ENCODE results near the gene ZFP36L2.

The ZFP36L2 gene

DNA sequence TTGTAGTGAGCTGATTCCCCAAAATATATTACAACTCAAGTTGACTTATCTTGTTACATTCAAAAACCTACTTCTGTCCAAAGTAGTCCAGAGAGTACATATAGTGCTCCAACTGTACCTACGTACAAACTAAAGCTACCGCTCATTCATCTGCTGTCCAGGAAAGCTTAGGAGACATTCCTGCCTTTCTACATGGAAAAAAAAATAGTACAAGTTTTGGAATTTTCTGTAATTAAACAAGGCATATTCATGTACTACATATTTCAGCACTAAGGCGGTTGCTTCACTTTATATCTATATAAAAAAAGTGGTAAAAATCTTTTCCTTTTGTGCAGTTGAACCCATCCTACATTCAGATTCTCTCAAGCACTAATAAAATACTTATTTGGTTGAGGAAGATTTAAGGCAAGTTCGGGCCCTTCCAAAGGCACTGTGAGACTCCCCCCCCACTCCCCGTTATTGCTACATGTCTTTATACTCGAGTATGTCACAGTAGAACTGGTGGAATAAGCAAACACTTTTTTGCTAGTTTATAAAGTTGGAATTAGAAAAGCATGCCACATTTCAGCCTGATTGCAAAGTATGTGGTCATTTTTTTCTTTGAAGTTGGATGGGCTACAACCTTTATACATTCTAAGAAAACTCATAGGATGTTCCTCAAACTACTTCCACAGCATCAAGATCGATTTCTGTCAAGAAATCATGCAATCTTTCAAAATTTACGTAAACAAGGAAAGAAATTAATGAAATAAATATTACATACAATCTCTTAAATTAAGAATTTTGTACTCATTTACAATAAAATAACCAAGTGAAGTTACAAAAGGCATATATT, 3.7 kb downstream of the ZFP36L2 start:
- no peak for DNase-seq

DNA sequence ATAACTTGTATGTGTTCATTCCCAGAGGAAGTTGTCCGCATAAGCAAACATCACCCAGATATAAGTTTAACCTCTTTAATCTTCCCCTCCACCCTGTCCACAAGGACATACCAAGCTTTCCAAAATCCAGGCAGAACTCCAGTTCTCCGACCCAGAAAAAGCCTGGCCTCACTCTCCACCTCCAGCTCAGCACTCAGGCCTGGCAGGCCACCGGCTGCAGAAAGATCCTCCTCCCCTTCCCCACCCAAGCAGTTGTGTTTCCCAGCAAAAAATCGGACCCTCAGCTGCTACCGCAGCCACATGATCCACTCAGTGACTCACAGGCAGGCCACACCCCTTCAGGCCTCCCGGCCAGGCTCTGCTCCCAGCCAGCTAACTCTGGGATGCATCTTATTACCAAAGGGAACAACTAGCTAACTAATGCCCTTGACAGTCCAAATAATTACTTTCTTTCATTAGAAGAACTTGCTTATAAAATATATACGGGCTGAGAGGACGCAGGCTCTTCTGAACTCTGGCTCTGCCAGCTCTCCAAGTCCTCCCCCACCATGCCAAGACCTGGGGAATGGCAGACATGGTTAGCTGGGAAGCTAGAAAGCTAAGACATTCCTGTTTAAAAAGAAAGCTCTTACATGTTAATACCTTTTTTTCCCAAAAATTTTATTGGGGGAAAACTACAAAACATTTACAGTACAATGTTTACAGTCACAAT, 4.5 kb downstream of the ZFP36L2 start:
- DNase-seq: peak in 3 of 4 experiments; percentile 16 to 42 (median 35)

DNA sequence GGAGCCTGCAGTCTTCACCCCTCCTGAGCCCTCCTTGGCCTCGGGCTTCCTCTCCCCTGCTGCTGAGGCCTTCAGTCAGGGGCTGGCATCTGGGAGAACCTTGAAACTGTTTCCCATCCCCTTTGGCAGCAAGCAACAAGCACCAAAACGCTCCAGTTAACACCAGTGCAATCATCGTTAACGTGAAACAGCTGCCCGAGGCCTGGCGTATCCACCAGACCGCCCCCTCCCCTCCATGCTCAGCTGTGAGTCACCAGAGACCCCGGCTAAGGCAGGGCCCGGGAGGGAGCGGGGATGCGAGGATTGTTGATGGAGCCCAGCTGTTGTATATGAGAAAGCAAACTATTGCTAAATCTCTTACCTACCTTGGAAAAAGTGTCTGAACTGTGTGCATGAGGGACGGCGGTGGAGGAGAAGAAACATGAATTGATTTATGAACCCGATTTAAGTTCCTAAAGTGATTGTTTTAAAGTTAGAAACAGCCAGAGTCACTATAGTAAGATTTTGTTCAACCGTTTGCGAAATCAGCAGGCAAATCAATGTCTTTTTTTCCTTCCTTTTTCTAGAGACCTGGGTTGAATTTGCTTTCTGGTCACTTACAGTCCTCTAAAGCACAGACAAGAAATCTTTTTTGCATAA, 5.2 kb downstream of the ZFP36L2 start:
- DNase-seq: no peak

DNA sequence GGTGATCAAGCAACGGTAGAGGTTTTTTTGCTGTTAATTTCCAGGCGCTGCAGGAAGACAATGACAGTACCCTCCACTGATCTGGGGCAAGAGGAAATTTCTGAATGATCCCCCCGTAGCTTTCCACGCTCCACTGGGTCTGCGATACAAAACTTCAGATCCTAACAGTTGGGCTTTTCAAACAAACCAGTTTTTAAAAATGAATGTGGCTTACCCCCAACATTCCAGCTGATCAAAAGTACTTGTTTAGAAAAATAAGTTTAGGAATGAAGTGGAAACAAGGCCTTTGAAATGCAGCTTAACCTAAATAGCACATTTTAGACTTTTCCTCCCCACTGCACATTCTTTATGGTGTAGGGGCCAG, 5.7 kb downstream of the ZFP36L2 start:
- no peak for DNase-seq

DNA sequence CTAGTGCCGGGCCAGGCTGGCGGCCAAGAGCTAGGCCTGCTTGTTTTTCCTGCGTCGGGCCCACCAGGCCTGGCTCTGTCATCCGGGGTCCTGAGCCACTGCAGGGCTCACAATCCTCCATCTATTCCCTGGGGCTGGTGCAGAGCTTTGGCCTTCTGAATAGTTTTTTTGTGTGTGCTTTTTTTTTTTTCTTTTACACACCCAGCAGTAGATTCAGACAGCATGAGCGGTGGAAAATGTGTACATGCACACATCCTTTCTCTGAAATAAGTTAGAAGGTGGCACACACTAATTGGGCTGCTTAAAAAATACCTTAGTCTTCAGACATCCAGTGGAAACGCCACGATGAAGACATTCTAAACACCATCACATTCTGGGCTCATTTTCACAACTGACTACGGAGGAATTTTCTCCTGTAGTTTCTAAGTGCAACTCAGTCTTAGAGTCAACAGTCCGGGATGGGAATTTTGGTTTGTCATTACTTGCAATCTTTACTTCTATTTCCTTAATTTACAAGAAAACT, 6.1 kb downstream of the ZFP36L2 start:
- no peak for DNase-seq

DNA sequence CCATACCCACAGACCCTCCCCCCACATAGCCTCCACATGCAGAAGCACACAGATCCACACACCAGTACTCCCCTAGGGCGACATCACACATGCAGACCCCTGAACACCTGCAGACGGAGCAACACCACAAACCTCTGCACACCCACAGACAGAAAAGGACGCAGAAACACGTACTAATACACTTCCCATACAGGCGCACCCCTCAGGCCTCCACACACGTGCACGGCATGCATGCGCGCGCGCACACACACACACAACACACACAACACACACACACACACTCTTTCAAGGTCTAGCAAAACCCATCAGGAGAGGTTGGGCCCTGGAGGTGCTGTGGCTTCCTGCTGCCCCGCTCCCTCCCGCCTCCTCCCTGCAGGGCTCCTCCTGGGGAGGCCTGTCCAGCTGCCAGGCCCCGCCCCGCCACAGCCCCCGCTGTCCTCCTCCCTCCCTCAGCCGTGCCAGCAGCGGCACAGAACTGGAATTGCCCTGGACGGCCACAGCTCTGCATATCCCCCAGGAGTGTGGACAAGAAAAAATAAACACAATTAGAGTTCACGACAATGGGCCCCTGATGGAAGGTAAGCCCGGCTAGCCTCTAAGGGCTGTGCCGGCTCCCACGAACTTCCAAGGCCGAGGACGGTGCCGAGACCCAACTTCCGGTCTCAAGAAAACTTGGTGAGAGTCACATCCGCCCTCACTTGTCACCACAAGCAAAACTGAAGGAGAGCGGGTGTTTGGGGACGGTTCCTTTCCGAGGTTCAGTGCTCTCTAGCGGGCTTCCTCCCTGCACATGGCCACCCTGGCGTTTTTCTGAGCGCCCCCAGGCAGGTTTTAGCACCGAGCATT, 6.8 kb downstream of the ZFP36L2 start:
- DNase-seq: peak; percentile 21 to 68 (median 49)

DNA sequence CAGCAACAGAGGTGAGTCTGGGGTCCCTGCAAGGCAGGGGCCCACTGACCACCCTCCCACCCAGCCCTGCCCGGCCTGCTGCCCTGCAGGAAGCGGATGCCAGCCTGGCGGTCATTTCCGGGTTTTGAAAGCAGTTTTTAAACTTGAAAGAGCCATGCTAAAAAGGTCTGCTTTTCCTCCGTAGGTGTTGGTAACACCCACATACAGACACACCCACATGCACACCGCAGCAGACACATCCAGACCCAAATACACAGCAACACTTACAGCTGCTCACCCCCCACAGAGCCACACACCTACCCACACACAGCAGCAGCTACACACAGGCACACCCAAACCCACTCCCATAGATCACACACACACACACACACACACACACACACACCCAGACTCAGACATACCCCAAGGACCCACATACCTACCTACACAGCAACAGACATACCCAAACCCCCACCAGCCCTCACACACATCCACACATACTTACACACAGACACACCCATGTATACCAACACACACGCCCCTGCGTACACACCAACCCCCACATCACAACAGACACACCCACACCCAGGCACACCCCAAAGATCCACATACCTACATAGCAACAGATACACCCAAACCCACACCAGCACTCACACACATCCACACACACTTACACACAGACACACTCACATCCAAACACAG, 7.6 kb downstream of the ZFP36L2 start:
- peak in 3 of 4 experiments; percentile 16 to 60 (median 58) for DNase-seq

DNA sequence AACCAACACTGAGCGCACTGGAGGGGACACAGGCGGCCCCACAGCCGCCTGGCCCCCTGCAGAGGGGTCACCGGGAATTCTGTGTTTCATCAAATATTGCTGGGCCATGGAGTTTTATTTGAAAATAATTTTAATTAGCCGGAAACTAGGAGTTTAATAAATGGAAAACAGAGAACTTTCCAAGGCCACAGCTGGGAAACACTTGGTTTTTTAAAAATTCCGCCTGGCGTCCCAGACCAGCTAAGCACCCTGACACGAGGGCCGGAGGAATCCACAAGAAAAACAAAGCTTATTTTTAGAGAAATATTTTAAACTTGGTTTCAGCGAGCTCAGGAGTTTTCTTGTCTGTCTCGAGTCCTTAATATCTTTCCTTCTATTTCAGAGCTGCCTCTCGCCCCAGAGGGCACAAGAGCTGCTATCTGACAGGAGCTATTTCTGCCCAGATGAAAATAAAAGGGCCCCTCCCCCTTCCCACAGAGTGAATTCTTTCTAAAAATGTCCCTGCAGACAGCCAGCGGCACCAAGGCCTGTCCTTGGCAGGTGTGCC, 8.2 kb downstream of the ZFP36L2 start:
- no peak for DNase-seq

DNA sequence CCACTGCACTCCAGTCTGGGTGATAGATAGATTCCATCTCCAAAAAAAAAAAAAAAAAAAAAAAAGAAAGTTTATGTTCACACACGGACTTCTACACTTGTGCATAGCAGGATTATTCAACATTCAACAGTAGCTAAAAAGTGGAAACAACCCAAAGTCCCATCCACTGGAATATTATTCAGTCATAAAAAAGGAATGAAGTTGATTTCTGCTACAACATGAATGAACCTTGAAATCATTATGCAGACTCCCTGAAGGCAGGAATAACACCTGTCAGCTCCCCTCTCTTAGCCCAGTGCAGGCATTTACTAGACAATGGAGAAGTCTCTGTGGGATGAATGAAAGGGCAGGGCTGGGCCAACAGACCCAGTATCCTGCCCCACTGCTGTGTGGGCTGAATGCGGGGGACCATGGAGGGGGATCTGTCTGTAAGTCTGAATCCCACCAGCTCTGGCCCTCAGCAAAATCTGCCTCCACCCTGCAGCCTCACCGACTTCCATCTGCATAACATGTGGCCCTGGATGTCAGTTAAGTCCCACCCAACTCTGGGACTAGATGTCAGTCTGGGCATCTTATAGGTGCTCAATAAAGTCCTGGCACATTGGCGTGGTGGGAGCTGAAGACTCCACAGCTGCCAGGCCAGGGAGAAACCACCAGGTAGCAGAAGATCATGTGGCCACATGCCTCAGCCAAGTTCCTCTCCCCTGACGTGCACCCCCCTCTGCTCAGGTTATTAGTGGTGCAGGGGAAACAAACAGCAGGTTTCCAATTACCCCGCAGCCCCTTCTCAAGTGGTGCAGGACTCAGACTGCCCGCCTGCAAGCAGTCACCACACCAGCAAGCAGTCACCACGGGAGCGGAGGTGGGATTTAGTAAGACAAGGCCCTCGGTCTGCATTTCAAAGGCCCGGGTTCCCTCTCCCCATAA, 8.9 kb downstream of the ZFP36L2 start:
- DNase-seq: no peak

DNA sequence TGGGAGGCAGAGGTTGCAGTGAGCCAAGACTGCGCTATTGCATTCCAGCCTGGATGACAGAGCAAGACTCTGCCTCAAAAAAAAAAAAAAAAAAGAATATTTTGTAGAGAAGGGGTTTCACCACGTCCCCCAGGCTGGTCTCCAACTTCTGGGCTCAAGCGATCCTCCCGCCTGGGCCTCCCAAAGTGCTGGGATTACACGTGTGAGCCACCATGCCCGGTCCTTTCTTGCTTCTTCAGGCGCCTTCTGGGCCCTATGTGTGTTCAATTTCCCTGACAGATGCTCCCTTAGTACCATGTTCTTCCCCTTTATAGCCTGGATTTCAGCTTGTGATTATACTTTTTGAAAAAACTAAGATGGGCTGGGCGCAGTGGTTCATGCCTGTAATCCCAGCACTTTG, 9.8 kb downstream of the ZFP36L2 start:
- no peak for DNase-seq

DNA sequence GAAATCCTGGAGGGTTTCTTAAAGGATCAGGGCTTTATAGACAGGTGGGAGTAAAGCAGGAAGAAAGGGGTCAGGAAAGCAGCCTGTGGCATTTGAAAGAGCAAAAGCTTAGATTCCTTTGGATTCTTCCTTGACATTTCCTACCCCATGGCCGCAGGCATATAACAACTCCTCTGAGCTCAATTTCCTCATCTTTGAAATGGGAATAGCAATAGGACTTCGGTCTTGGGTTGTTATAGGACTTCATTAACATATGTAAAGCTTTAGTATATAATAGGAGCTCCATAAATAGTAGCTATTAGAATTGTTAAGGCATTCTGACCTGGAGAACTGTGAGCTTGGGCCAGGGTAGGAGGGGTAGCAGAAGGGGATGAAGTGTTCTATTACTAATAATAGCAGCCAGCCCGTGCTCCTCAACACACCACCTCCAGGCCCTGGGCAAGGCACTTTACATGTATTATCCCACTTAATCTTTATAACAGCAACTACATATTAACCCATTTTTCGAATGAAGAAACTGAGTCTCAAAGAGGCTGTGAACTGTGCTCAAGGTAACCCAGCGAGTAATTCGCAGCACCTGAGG, 10.6 kb downstream of the ZFP36L2 start:
- DNase-seq: no peak

DNA sequence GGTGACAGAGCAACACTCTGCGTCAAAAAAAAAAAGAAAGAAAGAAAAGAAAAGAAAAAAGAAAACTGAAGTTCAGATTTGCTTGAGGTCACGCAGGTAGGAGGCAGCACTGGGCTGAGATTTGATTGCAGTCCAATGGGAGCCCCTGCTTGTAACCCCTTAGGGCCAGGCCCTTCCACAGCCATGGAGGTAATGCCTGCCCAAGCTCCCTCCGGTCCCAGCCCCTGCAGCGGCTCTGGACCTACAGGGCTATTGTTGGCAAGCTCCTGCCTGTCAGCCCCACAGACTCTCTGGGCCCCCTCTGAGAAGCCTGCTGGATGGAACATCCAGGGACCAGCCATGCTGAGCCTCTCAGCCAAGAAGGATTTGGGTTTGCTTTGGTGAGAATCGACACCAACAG, 12.2 kb downstream of the ZFP36L2 start:
- no peak for DNase-seq

DNA sequence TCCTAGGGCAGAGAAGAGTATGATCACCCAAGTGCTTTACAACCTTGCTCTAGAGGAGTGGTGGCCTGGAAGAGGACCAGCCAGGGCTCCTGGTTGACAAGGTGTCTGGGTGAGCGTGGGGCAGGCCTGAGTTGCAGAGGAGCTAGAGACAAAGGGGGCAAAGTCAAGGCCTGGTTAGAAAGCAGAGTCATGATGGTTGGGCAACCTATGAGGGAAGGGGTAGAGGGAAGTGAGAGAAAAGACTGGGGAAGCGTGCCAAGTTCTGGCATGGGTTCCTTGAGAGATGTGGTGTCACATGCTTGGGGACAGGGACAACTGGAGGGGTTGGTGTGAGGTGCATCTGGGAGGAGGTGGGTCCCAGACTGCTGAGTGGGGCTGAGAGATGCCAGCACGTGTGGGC, 13.5 kb downstream of the ZFP36L2 start:
- no peak for DNase-seq

DNA sequence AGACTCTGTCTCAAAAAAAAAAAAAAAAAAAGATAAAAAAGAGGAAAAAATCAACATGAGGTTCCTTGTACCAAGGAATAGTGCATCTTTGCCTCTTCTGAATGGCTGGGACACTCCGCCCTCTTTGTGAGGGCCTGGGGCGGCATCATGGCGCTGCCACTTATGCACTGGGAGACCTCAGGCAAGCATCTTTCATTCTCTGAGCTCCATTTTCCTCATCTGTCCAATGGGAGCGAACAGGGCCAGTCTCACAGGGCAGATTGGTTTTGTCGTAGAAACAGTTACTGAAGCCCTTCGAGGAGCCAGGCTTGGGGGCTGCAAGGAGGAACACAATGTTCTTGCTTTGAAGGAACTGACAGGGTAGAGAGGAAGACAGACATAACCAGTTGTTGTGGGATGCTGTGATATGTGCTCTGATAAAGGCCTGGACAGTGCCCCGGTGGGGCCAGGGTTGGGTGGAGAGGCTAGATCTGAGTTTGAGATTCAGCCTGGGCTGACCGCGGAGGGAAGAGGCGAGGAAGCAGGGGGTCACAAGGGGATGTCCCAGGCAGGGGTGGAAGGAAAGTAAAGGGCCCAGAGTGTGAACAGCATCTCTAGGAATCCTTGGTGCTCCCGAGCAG, 14.1 kb downstream of the ZFP36L2 start:
- no peak for DNase-seq

DNA sequence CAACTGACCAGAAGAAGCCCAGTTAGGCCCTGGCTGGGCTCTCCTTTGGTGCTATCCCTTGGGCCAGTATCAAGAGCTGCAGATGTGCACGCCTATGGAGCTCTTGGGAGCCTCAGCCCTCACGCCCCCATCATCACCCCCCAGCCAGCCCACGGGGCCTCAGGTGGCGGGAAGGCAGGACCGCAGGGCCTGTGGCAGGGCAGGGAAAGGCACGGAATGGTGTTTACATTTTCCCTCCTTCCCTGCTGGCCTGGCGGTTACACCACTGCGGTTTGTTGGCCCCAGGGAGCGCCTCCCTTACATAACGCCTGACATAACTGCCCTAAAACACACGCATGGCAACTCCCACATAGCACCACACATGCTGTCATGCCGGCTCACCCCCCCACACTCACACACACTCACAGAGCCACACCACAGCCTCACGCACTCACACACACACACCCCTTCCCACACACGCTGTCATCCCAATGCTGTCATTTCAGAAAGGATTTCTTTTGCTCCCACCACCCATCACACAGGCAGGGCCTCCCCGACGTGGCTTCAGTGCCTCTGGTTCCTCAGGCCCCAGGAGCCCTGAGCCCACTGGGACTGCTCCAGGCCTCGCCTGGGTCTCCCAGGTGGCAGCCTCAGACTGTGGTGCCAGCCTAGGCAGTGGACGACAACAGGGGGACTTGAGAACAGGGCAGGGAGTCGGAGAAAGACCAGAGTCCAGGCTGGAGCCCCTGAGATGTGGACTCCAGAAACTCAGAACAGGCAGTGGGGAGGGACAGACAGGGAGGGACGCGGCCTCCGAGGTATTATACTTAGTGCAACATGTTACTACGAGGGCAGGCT, 15.7 kb downstream of the ZFP36L2 start:
- DNase-seq: no peak

DNA sequence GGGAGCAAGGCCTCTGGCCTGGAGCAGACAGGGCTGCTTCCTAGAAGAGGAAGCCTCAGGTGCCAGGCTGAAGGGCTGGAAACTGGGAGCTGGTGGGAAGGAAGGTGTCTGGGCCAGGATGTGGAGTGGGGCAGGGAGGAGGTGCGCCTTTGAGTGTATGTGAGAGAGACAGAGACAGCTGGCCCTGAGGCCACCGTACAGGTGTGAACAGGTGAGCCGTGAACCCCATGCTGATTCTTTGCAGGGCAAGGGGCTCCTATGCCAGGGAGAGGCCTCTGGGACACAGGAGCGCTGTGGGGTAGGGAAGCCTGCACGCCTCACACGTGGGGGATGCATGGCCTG, 16.3 kb downstream of the ZFP36L2 start:
- no peak for DNase-seq

DNA sequence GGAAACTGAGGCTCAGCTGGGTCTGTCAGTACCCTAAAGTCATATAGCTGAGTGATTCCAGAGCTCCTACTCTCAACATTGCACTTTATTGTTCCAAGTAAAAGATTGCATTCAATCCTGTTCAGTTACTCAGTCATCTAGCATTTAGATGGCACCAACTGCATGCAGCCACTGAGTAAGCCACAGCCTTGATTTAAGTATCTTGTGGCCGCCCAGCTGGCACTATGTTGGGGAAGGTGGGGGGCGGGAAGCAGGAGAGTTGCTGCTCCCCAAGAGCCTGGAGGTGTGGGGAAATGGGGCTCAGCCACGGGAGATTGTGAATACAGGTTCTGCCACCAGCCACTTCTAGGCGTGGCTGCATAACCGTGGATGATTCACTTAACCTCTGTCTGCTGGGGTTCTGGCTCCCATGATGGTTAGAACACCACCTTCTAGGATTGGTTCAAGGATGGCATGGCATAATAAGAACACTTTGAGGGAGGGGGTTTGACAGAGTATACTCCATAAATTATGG, 17.1 kb downstream of the ZFP36L2 start:
- DNase-seq: no peak

DNA sequence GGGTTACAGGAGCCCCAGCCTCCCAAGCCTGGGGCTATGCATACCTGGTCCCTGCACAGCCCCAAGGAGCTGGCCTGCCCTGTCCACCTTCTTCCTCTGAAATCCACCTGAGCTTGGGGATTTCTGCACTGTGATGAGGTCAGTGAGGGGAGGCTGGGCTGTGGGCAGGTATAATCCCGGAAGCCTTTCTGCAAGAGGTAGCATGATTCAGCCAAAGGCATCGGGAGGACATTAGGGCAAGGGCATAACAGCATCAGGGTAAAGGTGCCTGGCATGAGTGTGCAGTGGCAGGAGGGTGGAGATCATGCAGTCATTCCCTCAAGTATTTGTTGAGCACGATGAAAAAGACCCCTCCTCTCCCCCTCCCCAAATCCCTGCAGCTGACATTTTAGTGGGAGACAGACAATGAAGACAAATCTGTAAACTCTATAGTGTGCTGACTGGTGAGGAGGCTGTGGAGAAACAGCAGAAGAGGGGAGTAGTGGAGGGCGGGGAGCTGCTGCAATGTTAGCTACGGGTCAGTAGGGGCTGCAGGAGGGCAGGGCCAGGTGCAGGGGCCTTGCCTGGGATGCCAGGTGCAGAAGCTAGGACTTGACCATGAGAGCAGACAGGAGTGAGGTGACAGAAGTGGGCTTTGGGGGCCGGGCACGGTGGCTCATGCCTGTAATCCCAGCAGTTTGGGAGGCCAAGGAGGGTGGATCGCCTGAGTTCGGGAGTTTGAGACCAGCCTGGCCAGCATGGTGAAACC, 18.7 kb downstream of the ZFP36L2 start:
- DNase-seq: no peak

Measured in activated naive CD4-positive, alpha-beta T cell (primary cell).